Measurements from ENCODE around the gene LARP1.

- TF ChIP-seq POLR2AphosphoS5 (IDR thresholded peaks at IDR 0.05; ENCODE audit: low read depth, low read length) = no peak
- no peak for TF ChIP-seq POLR2A (IDR thresholded peaks at IDR 0.05; ENCODE audit: low read depth, low read length)
Observed at GRCh38 chr5:154780128-154780527, 25.0 kb downstream of the LARP1 start.
